GM10266 (cell line): ENCODE results near the gene DOCK4.

Source experiments
- DNase-seq: peaks from one replicate; pipeline ENCODE4 v3.0.0; 2012; ENCODE audit errors: extremely low spot score
- TF ChIP-seq, protein P1 (sequence below): IDR thresholded peaks from 2 replicates; pipeline ENCODE4 v1.5.1; 2012; ENCODE audit warnings: mild to moderate bottlenecking, low read depth; ENCODE audit not compliant: control insufficient read depth, insufficient read depth; ENCODE audit errors: missing control alignments

Gene DOCK4

DNA sequence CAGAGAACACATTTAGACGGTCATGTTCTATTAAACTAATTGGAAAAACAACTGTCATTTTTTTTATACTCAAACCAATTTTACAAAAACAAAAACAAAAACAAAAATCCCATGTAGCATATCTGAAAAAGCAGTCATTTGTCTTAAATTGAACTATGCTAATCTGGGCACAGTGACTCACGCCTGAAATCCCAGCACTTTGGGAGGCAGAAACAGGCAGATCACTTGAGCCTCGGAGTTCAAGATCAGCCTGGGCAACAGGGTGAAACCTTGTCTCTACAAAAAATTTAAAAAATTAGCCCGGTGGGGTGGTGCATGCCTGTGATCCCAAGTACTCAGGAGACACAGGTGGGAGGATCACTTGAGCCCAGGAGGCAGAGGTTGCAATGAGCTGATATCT is 253.4 kb downstream of the DOCK4 start:
- TF ChIP-seq, protein P1, sequence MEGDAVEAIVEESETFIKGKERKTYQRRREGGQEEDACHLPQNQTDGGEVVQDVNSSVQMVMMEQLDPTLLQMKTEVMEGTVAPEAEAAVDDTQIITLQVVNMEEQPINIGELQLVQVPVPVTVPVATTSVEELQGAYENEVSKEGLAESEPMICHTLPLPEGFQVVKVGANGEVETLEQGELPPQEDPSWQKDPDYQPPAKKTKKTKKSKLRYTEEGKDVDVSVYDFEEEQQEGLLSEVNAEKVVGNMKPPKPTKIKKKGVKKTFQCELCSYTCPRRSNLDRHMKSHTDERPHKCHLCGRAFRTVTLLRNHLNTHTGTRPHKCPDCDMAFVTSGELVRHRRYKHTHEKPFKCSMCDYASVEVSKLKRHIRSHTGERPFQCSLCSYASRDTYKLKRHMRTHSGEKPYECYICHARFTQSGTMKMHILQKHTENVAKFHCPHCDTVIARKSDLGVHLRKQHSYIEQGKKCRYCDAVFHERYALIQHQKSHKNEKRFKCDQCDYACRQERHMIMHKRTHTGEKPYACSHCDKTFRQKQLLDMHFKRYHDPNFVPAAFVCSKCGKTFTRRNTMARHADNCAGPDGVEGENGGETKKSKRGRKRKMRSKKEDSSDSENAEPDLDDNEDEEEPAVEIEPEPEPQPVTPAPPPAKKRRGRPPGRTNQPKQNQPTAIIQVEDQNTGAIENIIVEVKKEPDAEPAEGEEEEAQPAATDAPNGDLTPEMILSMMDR = no peak

DNA sequence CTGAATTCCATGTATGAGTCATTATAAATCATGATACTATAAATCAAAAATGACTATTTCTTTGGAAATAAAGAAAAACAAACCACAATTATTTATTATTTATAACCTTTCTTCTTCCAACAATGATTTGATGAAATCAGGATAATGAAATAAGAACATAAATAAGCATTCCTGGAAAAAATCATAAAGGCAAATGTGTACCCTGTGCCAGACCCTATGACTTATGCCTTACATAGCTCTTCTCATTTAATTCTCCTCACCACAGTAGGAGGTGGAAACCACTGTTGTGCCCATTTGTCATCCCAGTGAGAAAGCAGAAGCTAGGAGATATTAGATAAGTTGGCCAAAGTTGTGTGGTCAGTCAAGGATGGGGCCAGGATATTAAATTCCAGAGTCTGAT is 255.1 kb downstream of the DOCK4 start:
- TF ChIP-seq, protein P1 = no peak
- DNase-seq = no peak

More for the DNA sequence above, 253.4 kb downstream of the DOCK4 start:
- DNase-seq = no peak

DNA sequence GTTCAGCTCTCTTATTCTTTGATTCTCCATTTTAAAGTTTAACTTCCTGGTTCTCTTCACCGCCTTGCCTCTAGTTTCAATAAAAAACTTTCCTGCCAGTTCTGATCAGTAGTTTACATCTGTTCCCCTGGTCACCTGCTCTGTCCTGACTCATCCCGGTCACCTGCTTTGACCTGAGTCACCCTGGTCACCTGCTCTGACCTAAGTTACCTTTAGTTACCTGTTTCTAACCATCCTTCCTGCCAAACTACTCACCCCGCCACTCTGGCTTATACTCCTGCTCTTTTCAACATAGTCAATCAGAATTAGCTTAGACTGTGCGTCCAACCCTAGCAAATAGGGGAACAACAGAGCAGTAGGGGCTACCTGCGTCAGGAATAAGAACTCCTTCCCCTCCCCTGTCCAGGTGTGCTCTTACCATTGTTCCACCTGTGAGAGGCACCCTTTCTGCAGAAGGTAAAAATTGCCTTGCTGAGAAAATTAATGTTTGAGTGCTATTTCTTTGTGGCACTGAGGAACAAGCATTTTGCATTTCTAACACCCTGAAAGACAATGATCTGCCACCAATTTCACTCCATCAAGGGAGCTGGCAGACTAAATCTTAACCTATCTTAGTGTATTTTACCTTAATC is 263.6 kb downstream of the DOCK4 start:
- DNase-seq = no peak
- TF ChIP-seq, protein P1 = no peak

DNA sequence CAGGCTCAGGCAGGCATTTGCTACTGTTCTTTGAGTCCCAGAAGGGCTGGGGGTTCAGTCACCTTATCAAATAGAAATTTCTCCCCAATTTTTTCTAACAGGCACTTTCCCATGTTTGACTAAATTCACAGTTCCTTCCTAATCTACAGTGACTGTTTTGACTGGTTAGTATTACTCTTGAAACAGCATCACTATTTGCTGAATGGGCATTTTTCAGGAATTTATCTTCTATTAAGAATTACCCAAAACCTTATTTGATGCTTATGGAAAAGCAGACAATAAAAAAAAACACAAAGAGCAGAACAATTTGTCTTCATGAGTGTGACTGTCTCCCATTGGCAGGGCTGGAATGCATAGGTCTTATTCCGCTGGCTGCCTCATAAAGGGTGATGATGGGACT is 269.0 kb downstream of the DOCK4 start:
- DNase-seq = no peak
- TF ChIP-seq, protein P1 = no peak

DNA sequence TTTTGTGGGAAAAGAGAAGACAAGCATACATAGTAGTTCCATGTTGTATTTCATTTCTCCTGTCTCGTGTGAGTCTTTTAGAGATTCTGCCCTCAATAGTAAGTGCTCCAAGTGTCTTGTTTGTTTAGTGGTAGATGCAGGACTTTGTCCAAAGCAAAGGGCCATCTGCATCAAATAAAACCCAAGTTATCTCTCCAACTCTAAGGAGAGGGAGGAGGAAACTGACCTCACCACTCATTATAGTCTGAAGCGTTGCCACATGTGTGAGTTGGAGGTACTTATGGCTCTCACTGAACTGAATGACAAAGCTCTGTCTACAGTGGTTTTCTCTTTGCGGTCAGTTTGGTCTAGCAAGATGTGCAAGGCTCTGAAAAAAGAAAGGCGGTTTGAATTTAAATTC is 272.6 kb downstream of the DOCK4 start:
- TF ChIP-seq, protein P1 = no peak
- DNase-seq = no peak

DNA sequence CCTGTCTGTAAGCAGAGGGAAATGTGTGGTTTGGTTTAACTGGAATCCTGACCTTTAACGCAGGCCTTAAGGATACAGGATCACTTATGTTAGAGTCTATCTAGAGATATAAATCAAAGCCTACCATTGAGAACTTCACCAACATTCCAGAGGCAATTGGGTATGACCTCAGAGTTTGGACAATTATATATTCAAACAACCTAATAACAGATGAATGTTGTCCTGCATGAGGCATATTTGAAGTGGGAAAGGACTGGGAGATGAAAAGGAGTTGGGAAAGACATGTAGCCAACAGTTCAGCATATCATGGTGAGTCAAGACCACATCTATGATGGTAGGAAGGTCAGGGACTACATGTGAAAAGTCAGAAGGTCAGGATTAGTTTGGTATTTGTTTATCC is 274.2 kb downstream of the DOCK4 start:
- TF ChIP-seq, protein P1 = no peak
- DNase-seq = no peak

DNA sequence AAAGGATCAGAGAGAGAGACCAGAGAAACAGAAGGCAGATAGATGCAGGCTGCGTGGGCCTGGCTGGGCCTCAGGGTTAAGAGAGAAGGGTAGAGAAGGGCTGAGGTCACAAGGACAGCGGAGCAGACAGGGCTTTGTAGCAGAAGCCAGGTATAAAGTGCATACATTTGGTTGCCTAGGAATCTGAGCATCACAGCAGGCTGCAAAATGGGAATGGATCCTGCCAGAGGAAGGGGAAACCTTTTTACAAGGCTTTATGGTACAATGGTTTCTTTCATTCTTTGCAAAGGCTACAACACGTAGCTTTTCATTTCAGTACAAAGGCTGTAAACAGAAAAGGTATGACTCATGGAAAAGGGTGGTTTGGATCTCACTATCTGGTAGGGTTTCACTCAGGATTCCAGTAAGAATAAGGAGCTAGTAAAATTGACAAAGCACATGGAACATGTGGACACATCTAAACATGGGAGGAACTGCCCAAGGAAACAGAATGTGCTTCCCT is 275.1 kb downstream of the DOCK4 start:
- DNase-seq = no peak
- TF ChIP-seq, protein P1 = no peak
